ENCODE data around the gene RASSF7.
"Not testable (repeated sequence)": the region's sequence is repeated elsewhere in the genome, so short reads cannot be mapped to it uniquely, and the experiment has no call there.

The RASSF7 gene

GRCh38 chr11:571802-572185 lies 11.0 kb downstream of the RASSF7 start:
- H3K27ac ChIP-seq (ENCODE audit: low read depth, low read length) = no peak overlapping the region
- peaks cover 1% of the 10 kb centered on the region for H3K79me2 ChIP-seq (ENCODE audit: insufficient read depth, low read length)
- no peaks in the 10 kb centered on the region for H3K36me3 ChIP-seq (ENCODE audit: low read length)
- TF ChIP-seq CTCF (IDR thresholded peaks at IDR 0.05; ENCODE audit: insufficient read depth, low read length, poor library complexity, severe bottlenecking) = no peak
- H3K9me3 ChIP-seq (ENCODE audit: insufficient read depth, low read length) = no peaks in the 10 kb centered on the region
- no peak overlapping the region for H3K4me3 ChIP-seq (ENCODE audit: insufficient read depth, low read length, poor library complexity, severe bottlenecking)
- H3F3A ChIP-seq (ENCODE audit: insufficient read depth) = peaks cover 3% of the 10 kb centered on the region; the same call in 1 of the 2 replicates
- no peak overlapping the region for H3K9ac ChIP-seq (ENCODE audit: low read length)
- H3K4me2 ChIP-seq (ENCODE audit: low read depth, low read length, poor library complexity, severe bottlenecking) = no peak overlapping the region
- no peaks in the 10 kb centered on the region for H4K20me1 ChIP-seq (ENCODE audit: low read depth, low read length)
- H3K9me2 ChIP-seq (replicated peaks; ENCODE audit: insufficient read depth, low read length) = no peaks in the 10 kb centered on the region
- H2AFZ ChIP-seq (ENCODE audit: low read depth, low read length, severe bottlenecking) = no peak overlapping the region
- no peaks in the 10 kb centered on the region for H3K27me3 ChIP-seq (ENCODE audit: low read length)

- TF ChIP-seq EZH2phosphoT487 (conservative IDR thresholded peaks at IDR 0.05; ENCODE audit: low read length) (no peak), CTCF (IDR thresholded peaks at IDR 0.05; ENCODE audit: insufficient read depth, low read length, poor library complexity, severe bottlenecking) (no peak)
- no peak overlapping the region for H3K27ac ChIP-seq (ENCODE audit: low read depth, low read length)
- H3K79me2 ChIP-seq (ENCODE audit: insufficient read depth, low read length) = peaks cover 16% of the 10 kb centered on the region
- H3K36me3 ChIP-seq (ENCODE audit: low read length) = no peaks in the 10 kb centered on the region
- H3K9me2 ChIP-seq (replicated peaks; ENCODE audit: insufficient read depth, low read length) = no peaks in the 10 kb centered on the region
- H3K9me3 ChIP-seq (ENCODE audit: insufficient read depth, low read length) = no peaks in the 10 kb centered on the region
- no peak overlapping the region for H3K4me2 ChIP-seq (ENCODE audit: low read depth, low read length, poor library complexity, severe bottlenecking)
- H3K4me3 ChIP-seq (ENCODE audit: insufficient read depth, low read length, poor library complexity, severe bottlenecking) = no peak overlapping the region
- no peak overlapping the region for H2AFZ ChIP-seq (ENCODE audit: low read depth, low read length, severe bottlenecking)
- peaks cover 12% of the 10 kb centered on the region; the same call in 1 of the 2 replicates for H4K20me1 ChIP-seq (ENCODE audit: low read depth, low read length)
- no peak overlapping the region for H3K9ac ChIP-seq (ENCODE audit: low read length)
- H3F3A ChIP-seq (ENCODE audit: insufficient read depth) = 0 out of 2 replicates have a peak, but pooled peaks cover 3% of the 10 kb centered on the region
- H3K27me3 ChIP-seq (ENCODE audit: low read length) = no peaks in the 10 kb centered on the region
These were observed 12.5 kb downstream of the RASSF7 start for GRCh38 chr11:573146-573759.

- not testable (repeated sequence) for H3K27ac ChIP-seq (ENCODE audit: low read depth, low read length); H3K9me2 ChIP-seq (replicated peaks; ENCODE audit: insufficient read depth, low read length)
These were observed 13.3 kb downstream of the RASSF7 start for GRCh38 chr11:574031-574570.

GRCh38 chr11:574632-575312 lies 14.0 kb downstream of the RASSF7 start:
- Histone ChIP-seq H3K9ac (ENCODE audit: low read length) (no peak overlapping the region), H3K27me3 (ENCODE audit: low read length) (no peaks in the 10 kb centered on the region), H4K20me1 (ENCODE audit: low read depth, low read length) (peaks cover 21% of the 10 kb centered on the region; the same call in 1 of the 2 replicates), H2AFZ (ENCODE audit: low read depth, low read length, severe bottlenecking) (no peak overlapping the region), H3K4me2 (ENCODE audit: low read depth, low read length, poor library complexity, severe bottlenecking) (no peak overlapping the region), H3K36me3 (ENCODE audit: low read length) (no peaks in the 10 kb centered on the region), H3F3A (ENCODE audit: insufficient read depth) (0 out of 2 replicates have a peak, but pooled peaks cover 3% of the 10 kb centered on the region), H3K79me2 (ENCODE audit: insufficient read depth, low read length) (peaks cover 31% of the 10 kb centered on the region), H3K4me3 (ENCODE audit: insufficient read depth, low read length, poor library complexity, severe bottlenecking) (no peak overlapping the region), H3K27ac (ENCODE audit: low read depth, low read length) (no peak overlapping the region), H3K9me2 (replicated peaks; ENCODE audit: insufficient read depth, low read length) (no peaks in the 10 kb centered on the region), H3K9me3 (ENCODE audit: insufficient read depth, low read length) (no peaks in the 10 kb centered on the region)
- TF ChIP-seq CTCF (IDR thresholded peaks at IDR 0.05; ENCODE audit: insufficient read depth, low read length, poor library complexity, severe bottlenecking) = no peak
- no peak for TF ChIP-seq EZH2phosphoT487 (conservative IDR thresholded peaks at IDR 0.05; ENCODE audit: low read length)

More at GRCh38 chr11:574031-574570, 13.3 kb downstream of the RASSF7 start:
- not testable (repeated sequence) for H3K4me2 ChIP-seq (ENCODE audit: low read depth, low read length, poor library complexity, severe bottlenecking); H3K4me3 ChIP-seq (ENCODE audit: insufficient read depth, low read length, poor library complexity, severe bottlenecking); H3K36me3 ChIP-seq (ENCODE audit: low read length); H3K9ac ChIP-seq (ENCODE audit: low read length); H3K9me3 ChIP-seq (ENCODE audit: insufficient read depth, low read length); H3K27me3 ChIP-seq (ENCODE audit: low read length); H3F3A ChIP-seq (ENCODE audit: insufficient read depth); H2AFZ ChIP-seq (ENCODE audit: low read depth, low read length, severe bottlenecking)
- Histone ChIP-seq H3K79me2 (ENCODE audit: insufficient read depth, low read length) (peaks cover 24% of the 10 kb centered on the region), H4K20me1 (ENCODE audit: low read depth, low read length) (peaks cover 15% of the 10 kb centered on the region; the same call in 1 of the 2 replicates)
